PC-3 (cell line): Measurements from ENCODE around the gene TOM1L2. TPM values are rescaled to one million over a fixed set of nuclear protein-coding genes. Genes with fewer than 3 reads are reported as not detected.

Experiments
- ATAC-seq: fragments of 200-7000 bp; cut with Tn5 transposase; 2 replicates; pipeline ENCODE4 v1.9.1; 2020; ENCODE audit warnings: mild to moderate bottlenecking, moderate library complexity
- Bru-seq: library from RNA; stranded (reverse); fragments of 400-500 nt; gene quantifications from one replicate; lab custom pipeline; 2021; lab: Mats Ljungman, UMichigan
- BruChase-seq, 2 experiments: library from RNA; stranded (reverse); fragments of 400-500 nt; gene quantifications; one replicate each; lab custom pipeline; 2021; lab: Mats Ljungman, UMichigan
- BruUV-seq: library from RNA; stranded (reverse); fragments of 400-500 nt; replicated peaks from 2 replicates; lab custom pipeline; 2021; lab: Mats Ljungman, UMichigan
- CTCF ChIA-PET: fragments of 300-600 bp; sonication (Branson Sonifier 250); formaldehyde crosslinking; loops from one replicate; lab custom pipeline; 2022; ENCODE audit warnings: antibody characterized with exemption; lab: Charles Lee
- POLR2A ChIA-PET: fragments of 300-600 bp; sonication (Branson Sonifier 250); formaldehyde crosslinking; loops from one replicate; lab custom pipeline; 2022; ENCODE audit warnings: antibody characterized with exemption; ENCODE audit not compliant: unreplicated experiment; lab: Charles Lee
- DNase-seq: peaks from one replicate; pipeline ENCODE4 v3.0.0-alpha.2; 2015
- H2AFZ ChIP-seq: fragments of 300-600 bp; sonication (generic); 2 replicates; pipeline ENCODE4 v1.6.0; 2016; ENCODE audit warnings: antibody characterized with exemption, low read length
- H3F3A ChIP-seq: fragments of 300-600 bp; sonication (generic); one replicate; pipeline ENCODE4 v1.6.0; 2017; ENCODE audit warnings: antibody characterized with exemption, low read length, control low read depth, mild to moderate bottlenecking; ENCODE audit not compliant: unreplicated experiment
- H3K27ac ChIP-seq: fragments of 300-600 bp; sonication (generic); 2 replicates; pipeline ENCODE4 v1.5.1; 2016; ENCODE audit warnings: mild to moderate bottlenecking, low read length
- H3K27me3 ChIP-seq: fragments of 300-600 bp; sonication (generic); 2 replicates; pipeline ENCODE4 v1.6.1; 2016; ENCODE audit warnings: low read length, mixed read lengths
- H3K36me3 ChIP-seq: fragments of 300-600 bp; sonication (generic); 2 replicates; pipeline ENCODE4 v1.6.1; 2016; ENCODE audit warnings: low read depth, mixed run types, low read length, mixed read lengths
- H3K4me1 ChIP-seq: fragments of 300-600 bp; sonication (generic); 2 replicates; pipeline ENCODE4 v1.5.1; 2016; ENCODE audit warnings: low read length; ENCODE audit not compliant: insufficient read depth
- H3K4me2 ChIP-seq: fragments of 300-600 bp; sonication (generic); 2 replicates; pipeline ENCODE4 v1.6.0; 2016; ENCODE audit warnings: low read length
- H3K4me3 ChIP-seq: fragments of 300-600 bp; sonication (generic); 2 replicates; pipeline ENCODE4 v1.5.1; 2016; ENCODE audit warnings: mild to moderate bottlenecking, low read length, mixed read lengths
- H3K79me2 ChIP-seq: fragments of 300-600 bp; sonication (generic); 2 replicates; pipeline ENCODE4 v1.6.1; 2017; ENCODE audit warnings: low read length, mixed read lengths
- H3K9ac ChIP-seq: fragments of 300-600 bp; sonication (generic); 2 replicates; pipeline ENCODE4 v1.6.0; 2016; ENCODE audit warnings: mild to moderate bottlenecking, low read length
- H3K9me2 ChIP-seq: fragments of 300-600 bp; sonication (generic); replicated peaks from 2 replicates; pipeline ENCODE4 v1.6.1; 2016; ENCODE audit warnings: mixed run types, low read length, mixed read lengths
- H3K9me3 ChIP-seq: fragments of 300-600 bp; sonication (generic); 2 replicates; pipeline ENCODE4 v1.6.1; 2016; ENCODE audit warnings: low read length, mixed read lengths
- H4K20me1 ChIP-seq: fragments of 300-600 bp; sonication (generic); 2 replicates; pipeline ENCODE4 v1.6.1; 2016; ENCODE audit warnings: low read length, mixed read lengths
- CTCF ChIP-seq: fragments of 300-600 bp; sonication (generic); conservative IDR thresholded peaks from 2 replicates; pipeline ENCODE4 v1.5.1; 2017; ENCODE audit warnings: antibody characterized with exemption, low read depth, mild to moderate bottlenecking, low read length
- EZH2 ChIP-seq: fragments of 300-600 bp; sonication (generic); IDR thresholded peaks from one replicate; pipeline ENCODE4 v1.6.1; 2017; ENCODE audit warnings: antibody characterized with exemption, mild to moderate bottlenecking, low read length; ENCODE audit not compliant: unreplicated experiment
- EZH2phosphoT487 ChIP-seq: fragments of 300-600 bp; sonication (generic); IDR thresholded peaks from 2 replicates; pipeline ENCODE4 v1.6.1; 2018; ENCODE audit warnings: mild to moderate bottlenecking, antibody characterized with exemption, low read length, borderline replicate concordance
- intact Hi-C: fragments of 100-400 bp; cut with micrococcal nuclease; formaldehyde crosslinking; loops from 2 replicates; pipeline ENCODE4 v1.9.0; 2023
- long read RNA-seq: library from polyadenylated mRNA; unstranded; transcript quantifications from one replicate; pipeline ENCODE4 v2.0.0, GENCODE V29; 2021; ENCODE audit not compliant: unreplicated experiment
- total RNA-seq: library from RNA; depleted of rRNA; stranded (reverse); fragments of >200 nt; gene quantifications from 2 replicates; pipeline ENCODE4 v1.2.3, GENCODE V29; 2014; rRNA removed

TOM1L2 gene
- total RNA-seq (53.3 and 77.1 TPM in 2 replicates), Bru-seq, nascent RNA (percentile 82 among the genes with signal in this experiment), BruChase-seq, experiment 1, labeled RNA remaining after a 6-hour chase (percentile 79 among the genes with signal in this experiment), BruChase-seq, experiment 2, labeled RNA remaining after a 2-hour chase (percentile 79 among the genes with signal in this experiment)
- long read RNA-seq, partial matches to known transcripts, result 8 of 86 reads
- long read RNA-seq, other reads (novel, unspliced or antisense), result 76 of 86 reads

DNA sequence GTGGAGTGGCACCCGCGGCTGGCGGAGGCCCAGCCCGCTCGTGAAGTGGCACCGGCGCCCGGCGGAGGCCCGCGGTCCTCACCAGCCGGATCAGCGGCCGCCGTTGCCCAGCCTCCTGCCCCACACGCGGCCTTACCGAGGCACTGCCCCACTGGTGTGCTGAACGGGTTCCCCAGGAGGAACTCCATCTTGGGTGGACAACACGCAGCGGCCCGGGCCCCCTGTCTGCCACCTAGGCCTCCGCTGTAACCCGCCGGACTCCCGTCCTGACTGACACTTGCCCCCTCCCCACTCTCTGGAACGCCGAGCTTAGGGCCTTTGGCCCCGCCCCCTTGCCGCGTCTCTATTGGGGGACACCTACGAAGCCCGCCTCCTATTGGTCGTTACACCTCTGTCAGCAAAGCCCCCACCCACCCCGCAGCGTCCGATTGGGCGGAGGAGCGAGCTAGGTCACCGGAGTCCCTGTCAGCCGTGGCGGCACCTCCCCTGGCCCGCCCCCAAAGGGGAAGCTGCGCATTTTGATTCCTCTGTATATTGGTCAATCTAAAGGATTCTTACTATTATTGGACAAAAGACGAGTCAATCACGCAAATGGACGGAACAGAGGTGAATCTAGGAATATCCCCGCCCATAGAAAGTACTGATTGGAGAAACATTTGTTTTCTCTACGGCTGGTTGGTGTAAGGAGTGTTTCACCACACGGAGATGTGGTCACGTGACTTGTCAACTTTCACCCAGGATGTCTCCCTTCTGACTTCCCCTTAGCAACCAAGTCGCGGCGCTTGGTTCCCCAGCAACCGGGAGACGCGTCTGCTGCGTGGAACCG is at the start of gene TOM1L2, which contains the start of gene DRC3:
Gene TOM1L2, minus strand, starts transcription at position 275 of the 826 bp plus-strand sequence. Its CDS starts 87 bp downstream, at position 188.
Gene DRC3, plus strand, starts transcription at position 737 of the 826 bp plus-strand sequence. CDS start 4,737 bp downstream, outside the sequence.
- peak; percentile 100 for DNase-seq
- H4K20me1 ChIP-seq, result no peaks in the 10 kb centered on the region
- no TSS peak for BruUV-seq
- H3K27me3 ChIP-seq, result no peaks in the 10 kb centered on the region
- peak within 1 kb of the TSS; percentile 71 for H2AFZ ChIP-seq
- H3F3A ChIP-seq, result no peaks in the 10 kb centered on the region
- peak within 1 kb of the TSS; percentile 30 for H3K27ac ChIP-seq
- H3K4me2 ChIP-seq, result peak within 1 kb of the TSS; percentile 93
- POLR2A ChIA-PET, result interaction anchor here (0.5 to 1.1 kb wide), 9 partner anchors 14 to 622 kb away, joined by 3 to 12 read pairs (median 4); no protein-coding TSS in a partner anchor
- CTCF ChIA-PET, result interaction anchor here (1.1 to 1.9 kb wide), 3 partner anchors 51 to 82 kb away, joined by 4 to 6 read pairs (median 6); no protein-coding TSS in a partner anchor
- H3K4me3 ChIP-seq, result peak within 1 kb of the TSS; percentile 80
- H3K4me1 ChIP-seq, result peaks cover 13% of the 10 kb centered on the region
- ATAC-seq, result peak; percentile 90
- H3K36me3 ChIP-seq, result no peaks in the 10 kb centered on the region
- peak within 1 kb of the TSS; percentile 65 for H3K9ac ChIP-seq
- H3K79me2 ChIP-seq, result peaks cover 49% of the 10 kb centered on the region
- no peaks in the 10 kb centered on the region for H3K9me3 ChIP-seq
- TF ChIP-seq EZH2phosphoT487, result no peak
- TF ChIP-seq EZH2, result no peak
- TF ChIP-seq CTCF, result no peak
- intact Hi-C loops, result loop anchor here (1.0 kb wide), 2 partner anchors 51 to 61 kb away; no protein-coding TSS in a partner anchor
- no peaks in the 10 kb centered on the region for H3K9me2 ChIP-seq

GRCh38 chr17:18021372-18021771 is 49.2 kb upstream of the TOM1L2 start:
- Histone ChIP-seq H3K9me3 (no peaks in the 10 kb centered on the region), H3K4me3 (no peak overlapping the region), H3K27ac (no peak overlapping the region), H3K9ac (no peak overlapping the region), H3K27me3 (no peaks in the 10 kb centered on the region), H3K36me3 (peaks cover 11% of the 10 kb centered on the region), H4K20me1 (no peaks in the 10 kb centered on the region), H3K79me2 (no peaks in the 10 kb centered on the region), H3K9me2 (no peaks in the 10 kb centered on the region), H3F3A (no peaks in the 10 kb centered on the region), H3K4me1 (peaks cover 12% of the 10 kb centered on the region), H2AFZ (no peak overlapping the region), H3K4me2 (no peak overlapping the region)
- intact Hi-C loops, result no loop called here
- POLR2A ChIA-PET, result no interaction called here
- TF ChIP-seq CTCF (no peak), EZH2 (no peak), EZH2phosphoT487 (no peak)
- no peak for DNase-seq
- ATAC-seq, result no peak
- CTCF ChIA-PET, result no interaction called here
- BruUV-seq, result no TSS peak
